B cell (primary cell): ENCODE results near the gene WASF3. TPM values are rescaled to one million over a fixed set of nuclear protein-coding genes. Genes with fewer than 3 reads are reported as not detected.

ENCODE experiments used
- ATAC-seq: fragments of 200-7000 bp; cut with Tn5 transposase; one replicate; pipeline ENCODE4 v1.10.0; 2021; ENCODE audit warnings: low read depth, mild to moderate bottlenecking, moderate number of reproducible peaks, moderate library complexity
- CTCF ChIA-PET: fragments of 350-600 bp; sonication (Branson Sonifier 250); formaldehyde crosslinking; loops from one replicate; lab custom pipeline; 2021; ENCODE audit warnings: antibody characterized with exemption, inconsistent platforms; lab: Charles Lee
- POLR2A ChIA-PET: fragments of 350-600 bp; sonication (Branson Sonifier 250); formaldehyde crosslinking; loops from one replicate; lab custom pipeline; 2021; ENCODE audit warnings: antibody characterized with exemption; lab: Charles Lee
- DNase-seq: peaks from one replicate; pipeline ENCODE4 v3.0.0; 2013
- H2AFZ ChIP-seq: 2 replicates; pipeline ENCODE4 v1.6.1; 2012; ENCODE audit warnings: mild to moderate bottlenecking, low read depth, low read length; ENCODE audit not compliant: insufficient read depth, poor library complexity, severe bottlenecking
- H3K27ac ChIP-seq, 2 donors: 1 replicate in 1 of 2; 2 replicates in 1 of 2; pipeline ENCODE4 v1.5.1; 2012 to 2013; ENCODE audit warnings: low read length in 2 of 2, mild to moderate bottlenecking in 2 of 2, moderate library complexity in 1 of 2
- H3K27me3 ChIP-seq, 4 experiments: fragments of 200-600 bp in 1 of 4; sonication (generic) in 1 of 4; replicated peaks in 1 of 4; 1 replicate in 2 of 4; 2 replicates in 2 of 4; pipeline versions ENCODE4 v1.6.1 to v1.7.0; 2013 to 2016; ENCODE audit warnings: low read length in 3 of 4, mild to moderate bottlenecking in 2 of 4, mixed read lengths in 1 of 4, moderate library complexity in 1 of 4; ENCODE audit not compliant: insufficient read depth in 4 of 4, control insufficient read depth in 3 of 4; ENCODE audit errors: control extremely low read depth in 1 of 4
- H3K36me3 ChIP-seq, 2 experiments: replicated peaks in 1 of 2; 1 replicate in 1 of 2; 2 replicates in 1 of 2; pipeline versions ENCODE4 v1.6.1 to v1.7.1; 2013; ENCODE audit warnings: low read length in 1 of 2; ENCODE audit not compliant: insufficient read depth in 2 of 2, control insufficient read depth in 1 of 2; ENCODE audit errors: control extremely low read depth in 1 of 2, extremely low read depth in 1 of 2
- H3K4me1 ChIP-seq, 2 donors: fragments of 200-600 bp in 1 of 2; sonication (generic) in 1 of 2; 1 replicate in 1 of 2; 2 replicates in 1 of 2; pipeline versions ENCODE4 v1.5.1 to v1.6.1; 2013 to 2017; ENCODE audit warnings: low read length in 2 of 2; ENCODE audit not compliant: control insufficient read depth in 2 of 2, insufficient read depth in 2 of 2
- H3K4me2 ChIP-seq: replicated peaks from 2 replicates; pipeline ENCODE3; 2012; ENCODE audit warnings: mild to moderate bottlenecking, low read depth, low read length; ENCODE audit not compliant: poor library complexity, severe bottlenecking
- H3K4me3 ChIP-seq, 5 experiments: fragments of 200-600 bp in 1 of 5; sonication (generic) in 1 of 5; 1 replicate in 3 of 5; 2 replicates in 2 of 5; pipeline versions ENCODE4 v1.5.1 to v1.7.0; 2011 to 2016; ENCODE audit warnings: low read length in 4 of 5, mild to moderate bottlenecking in 4 of 5, low read depth in 2 of 5, control low read depth in 1 of 5, moderate library complexity in 1 of 5; ENCODE audit not compliant: insufficient read depth in 1 of 5; ENCODE audit errors: control extremely low read depth in 1 of 5, extremely low read depth in 1 of 5
- H3K79me2 ChIP-seq: fragments of 200-600 bp; sonication (generic); one replicate; pipeline ENCODE4 v1.6.0; 2016; ENCODE audit warnings: low read length; ENCODE audit not compliant: control insufficient read depth, insufficient read depth
- H3K9ac ChIP-seq: fragments of 200-600 bp; sonication (generic); 2 replicates; pipeline ENCODE4 v1.6.1; 2017; ENCODE audit warnings: mild to moderate bottlenecking, low read length, moderate library complexity
- H3K9me3 ChIP-seq, 3 donors: one replicate each; pipeline versions ENCODE4 v1.6.1 to v1.7.1; 2013; ENCODE audit warnings: low read length in 2 of 3; ENCODE audit not compliant: control insufficient read depth in 2 of 3, insufficient read depth in 1 of 3; ENCODE audit errors: control extremely low read depth in 1 of 3
- H4K20me1 ChIP-seq: 2 replicates; pipeline ENCODE4 v1.6.0; 2012; ENCODE audit warnings: mild to moderate bottlenecking, low read length; ENCODE audit not compliant: insufficient read depth, control insufficient read depth, poor library complexity, severe bottlenecking
- H3K27ac Mint-ChIP-seq: one replicate; pipeline ENCODE4 v1.8.0; 2021; ENCODE audit warnings: mixed read lengths
- H3K27me3 Mint-ChIP-seq: one replicate; pipeline ENCODE4 v1.8.0; 2021; ENCODE audit warnings: mixed read lengths
- H3K4me1 Mint-ChIP-seq: one replicate; pipeline ENCODE4 v1.8.0; 2021; ENCODE audit warnings: mixed read lengths
- H3K4me3 Mint-ChIP-seq: one replicate; pipeline ENCODE4 v1.8.0; 2021; ENCODE audit warnings: mixed read lengths
- H3K9me3 Mint-ChIP-seq: one replicate; pipeline ENCODE4 v1.8.0; 2022; ENCODE audit warnings: mixed read lengths; ENCODE audit not compliant: insufficient read depth
- EZH2 ChIP-seq: IDR thresholded peaks from 2 replicates; pipeline ENCODE4 v1.6.1; 2012; ENCODE audit warnings: borderline replicate concordance, low read depth, mild to moderate bottlenecking, moderate library complexity, low read length; ENCODE audit not compliant: insufficient read depth, poor library complexity, severe bottlenecking
- WGBS: methylation state at CpG from one replicate; pipeline ENCODE4 v1.1.5; 2013; ENCODE audit warnings: missing lambda C conversion rate; ENCODE audit not compliant: insufficient coverage; 5-methylcytosine and 5-hydroxymethylcytosine counted together
- intact Hi-C: fragments of 100-400 bp; cut with micrococcal nuclease; formaldehyde crosslinking; loops from one replicate; pipeline ENCODE4 v1.10.0; 2022
- polyA plus RNA-seq: library from polyadenylated mRNA; depleted of rRNA; stranded (reverse); fragments of >200 nt; gene quantifications from 2 replicates; pipeline ENCODE4 v1.2.3, GENCODE V29; 2012
- total RNA-seq, 2 donors: library from RNA; stranded (reverse); fragments of 120-200 nt in 1 of 2; gene quantifications; 1 replicate in 1 of 2; 2 replicates in 1 of 2; pipeline versions ENCODE4 v1.2.3 to v1.2.4, GENCODE V29; 2013 to 2022
- TF ChIP-seq, protein P1 (sequence below): fragments of 200-600 bp; IDR thresholded peaks from one replicate; pipeline ENCODE4 v1.8.0; 2022; ENCODE audit warnings: antibody characterized with exemption, mild to moderate bottlenecking

The WASF3 gene
- total and polyA plus RNA-seq, 2 donors (not counting 1 experiment from before 2014, with no cell fraction given) = 0.18 to 0.89 TPM

DNA sequence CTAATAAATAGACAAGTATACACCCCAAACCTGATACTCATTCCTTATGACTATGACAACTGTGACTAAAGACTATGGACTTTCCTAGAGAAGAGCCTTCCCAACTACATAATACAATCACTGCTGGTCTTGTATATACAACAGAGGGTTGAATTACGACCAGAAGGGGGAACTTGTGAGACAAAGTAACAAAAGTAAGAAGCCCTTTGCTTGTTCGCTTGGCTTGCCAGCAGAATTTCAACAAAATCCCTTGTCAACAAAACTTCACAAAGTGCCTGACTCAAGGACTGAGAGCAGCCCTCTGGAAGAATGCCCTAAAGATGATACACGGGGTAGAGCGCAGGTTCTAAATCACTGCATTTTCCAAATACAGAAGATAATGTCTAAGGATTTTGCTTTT lies 99.4 kb downstream of the WASF3 start:
- Histone ChIP-seq H3K4me1 (no peaks in the 10 kb centered on the region), H4K20me1 (no peaks in the 10 kb centered on the region), H3K79me2 (no peaks in the 10 kb centered on the region), H3K27me3 (peaks cover 0 to 10% (median 0%) of the 10 kb centered on the region in 4 experiments), H3K4me3 (no peak overlapping the region), H3K4me2 (no peak overlapping the region), H3K9ac (no peak overlapping the region), H3K27ac (no peak overlapping the region), H3K9me3 (no peaks in the 10 kb centered on the region), H3K36me3 (no peaks in the 10 kb centered on the region), H2AFZ (no peak overlapping the region)
- DNase-seq = no peak
- 100% methylated on average over 1 of the region's 4 CpGs for WGBS
- TF ChIP-seq EZH2 = no peak
- TF ChIP-seq, protein P1, sequence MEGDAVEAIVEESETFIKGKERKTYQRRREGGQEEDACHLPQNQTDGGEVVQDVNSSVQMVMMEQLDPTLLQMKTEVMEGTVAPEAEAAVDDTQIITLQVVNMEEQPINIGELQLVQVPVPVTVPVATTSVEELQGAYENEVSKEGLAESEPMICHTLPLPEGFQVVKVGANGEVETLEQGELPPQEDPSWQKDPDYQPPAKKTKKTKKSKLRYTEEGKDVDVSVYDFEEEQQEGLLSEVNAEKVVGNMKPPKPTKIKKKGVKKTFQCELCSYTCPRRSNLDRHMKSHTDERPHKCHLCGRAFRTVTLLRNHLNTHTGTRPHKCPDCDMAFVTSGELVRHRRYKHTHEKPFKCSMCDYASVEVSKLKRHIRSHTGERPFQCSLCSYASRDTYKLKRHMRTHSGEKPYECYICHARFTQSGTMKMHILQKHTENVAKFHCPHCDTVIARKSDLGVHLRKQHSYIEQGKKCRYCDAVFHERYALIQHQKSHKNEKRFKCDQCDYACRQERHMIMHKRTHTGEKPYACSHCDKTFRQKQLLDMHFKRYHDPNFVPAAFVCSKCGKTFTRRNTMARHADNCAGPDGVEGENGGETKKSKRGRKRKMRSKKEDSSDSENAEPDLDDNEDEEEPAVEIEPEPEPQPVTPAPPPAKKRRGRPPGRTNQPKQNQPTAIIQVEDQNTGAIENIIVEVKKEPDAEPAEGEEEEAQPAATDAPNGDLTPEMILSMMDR = no peak
- POLR2A ChIA-PET = no interaction called here
- no peak overlapping the region for H3K27ac Mint-ChIP-seq
- no peak for ATAC-seq
- no peak overlapping the region for H3K4me3 Mint-ChIP-seq
- H3K9me3 Mint-ChIP-seq = peaks cover 2% of the 10 kb centered on the region
- CTCF ChIA-PET = no interaction called here
- intact Hi-C loops = no loop called here
- H3K4me1 Mint-ChIP-seq = no peaks in the 10 kb centered on the region
- peaks cover 9% of the 10 kb centered on the region for H3K27me3 Mint-ChIP-seq

DNA sequence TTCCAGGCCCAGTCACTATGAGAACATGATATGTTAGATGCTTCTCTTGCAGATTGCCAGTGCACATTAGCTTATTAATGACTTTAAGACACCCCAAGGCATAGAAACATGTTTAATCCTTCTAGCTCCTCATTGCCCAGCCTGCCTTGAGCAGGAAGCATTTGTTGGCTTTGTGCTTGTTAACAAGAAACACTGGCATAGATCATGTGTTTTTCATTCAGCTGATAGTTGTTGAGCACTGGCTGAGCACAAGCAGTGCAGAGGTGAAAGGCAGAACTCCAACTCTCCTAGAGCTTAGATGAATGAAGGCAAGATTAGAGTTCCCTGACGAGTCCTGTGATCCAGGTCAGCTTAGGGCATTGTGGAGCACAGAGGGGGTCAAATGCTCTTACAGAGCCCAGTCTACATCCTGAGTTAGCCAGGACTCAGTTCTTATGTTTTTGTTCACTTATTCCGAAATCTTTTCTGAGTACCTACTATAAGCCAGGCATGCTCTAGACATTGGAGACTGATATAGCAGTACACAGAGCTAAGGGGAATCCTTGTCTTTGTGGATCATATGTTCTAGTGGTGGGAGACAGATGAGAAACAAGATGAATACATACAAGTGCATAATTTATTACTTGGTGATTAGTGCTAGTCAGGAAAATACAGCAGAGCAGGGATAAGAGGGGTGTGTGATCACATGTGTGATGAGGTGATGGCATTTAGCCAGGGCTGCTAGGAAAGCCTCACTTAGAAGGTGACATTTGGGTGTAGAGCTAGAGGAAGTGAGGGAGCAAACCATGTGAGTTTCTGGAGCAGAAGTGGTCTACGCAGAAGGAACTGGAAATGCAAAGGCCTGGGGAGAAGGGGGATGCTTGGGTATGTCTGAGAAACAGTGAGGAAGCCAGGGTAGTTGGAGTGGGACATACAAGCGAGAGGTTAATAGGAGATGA lies 101.2 kb downstream of the WASF3 start:
- CTCF ChIA-PET = no interaction called here
- no peak overlapping the region for H3K9ac ChIP-seq
- H3K4me3 ChIP-seq = no peak overlapping the region
- no peaks in the 10 kb centered on the region for H3K9me3 ChIP-seq
- Mint-ChIP-seq H3K27me3 (peaks cover 13% of the 10 kb centered on the region), H3K9me3 (no peaks in the 10 kb centered on the region), H3K4me1 (no peaks in the 10 kb centered on the region), H3K27ac (no peak overlapping the region), H3K4me3 (no peak overlapping the region)
- TF ChIP-seq EZH2 = no peak
- TF ChIP-seq, protein P1 = no peak
- intact Hi-C loops = no loop called here
- no peak overlapping the region for H3K4me2 ChIP-seq
- POLR2A ChIA-PET = no interaction called here
- DNase-seq = no peak
- no peaks in the 10 kb centered on the region for H3K4me1 ChIP-seq
- 75% methylated on average over 3 of the region's 4 CpGs for WGBS
- H3K27ac ChIP-seq = no peak overlapping the region
- no peaks in the 10 kb centered on the region for H3K36me3 ChIP-seq
- no peaks in the 10 kb centered on the region for H3K79me2 ChIP-seq
- H3K27me3 ChIP-seq = peaks cover 0 to 10% (median 0%) of the 10 kb centered on the region in 4 experiments
- ATAC-seq = no peak
- H2AFZ ChIP-seq = no peak overlapping the region
- H4K20me1 ChIP-seq = no peaks in the 10 kb centered on the region
